NOMO-1 (cell line): ENCODE measurements around the gene TP63.

Experiments
- DNase-seq, 2 experiments: peaks; one replicate each; lab custom pipeline; 2025; ENCODE audit not compliant: unreplicated experiment in 2 of 2; lab: John Stamatoyannopoulos, UW

Gene TP63

DNA sequence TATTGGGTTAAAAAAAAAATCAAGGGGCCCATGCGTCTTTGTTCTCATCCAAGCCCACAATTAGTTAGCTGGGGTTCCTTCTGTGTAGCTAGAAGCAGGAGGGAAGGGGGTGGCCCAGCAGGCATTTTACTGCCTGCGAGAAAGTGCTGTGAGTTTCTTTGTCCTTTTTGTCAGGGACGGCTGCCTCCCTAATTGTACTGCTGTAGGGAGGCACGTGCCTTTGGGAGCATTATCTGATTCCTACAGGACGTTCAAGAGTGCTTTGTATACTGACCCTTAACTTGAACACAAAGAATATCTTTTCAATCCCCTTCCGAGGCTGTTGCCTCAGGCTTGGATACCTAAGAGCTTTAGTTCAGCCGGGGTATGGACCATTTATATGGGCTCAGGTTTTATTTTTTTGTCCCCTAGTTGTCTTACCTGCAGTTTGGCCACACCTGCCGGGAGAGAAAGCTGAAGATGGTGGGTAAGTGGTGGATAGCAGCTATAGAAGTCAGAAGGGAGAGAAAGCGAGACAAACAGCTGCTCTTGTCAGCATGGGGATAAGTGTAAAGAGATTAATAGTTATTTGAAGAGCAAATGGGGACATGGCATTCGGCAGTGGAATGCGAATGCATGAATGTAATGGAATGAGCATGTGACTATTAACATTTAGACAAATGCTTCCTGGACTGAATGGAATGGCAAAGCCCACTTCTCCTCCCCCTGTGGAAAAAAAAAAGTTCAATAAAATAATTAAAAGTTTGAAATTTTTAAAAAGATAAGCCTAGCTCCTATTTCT, 175.2 kb downstream of the TP63 start:
- no peak for DNase-seq

DNA sequence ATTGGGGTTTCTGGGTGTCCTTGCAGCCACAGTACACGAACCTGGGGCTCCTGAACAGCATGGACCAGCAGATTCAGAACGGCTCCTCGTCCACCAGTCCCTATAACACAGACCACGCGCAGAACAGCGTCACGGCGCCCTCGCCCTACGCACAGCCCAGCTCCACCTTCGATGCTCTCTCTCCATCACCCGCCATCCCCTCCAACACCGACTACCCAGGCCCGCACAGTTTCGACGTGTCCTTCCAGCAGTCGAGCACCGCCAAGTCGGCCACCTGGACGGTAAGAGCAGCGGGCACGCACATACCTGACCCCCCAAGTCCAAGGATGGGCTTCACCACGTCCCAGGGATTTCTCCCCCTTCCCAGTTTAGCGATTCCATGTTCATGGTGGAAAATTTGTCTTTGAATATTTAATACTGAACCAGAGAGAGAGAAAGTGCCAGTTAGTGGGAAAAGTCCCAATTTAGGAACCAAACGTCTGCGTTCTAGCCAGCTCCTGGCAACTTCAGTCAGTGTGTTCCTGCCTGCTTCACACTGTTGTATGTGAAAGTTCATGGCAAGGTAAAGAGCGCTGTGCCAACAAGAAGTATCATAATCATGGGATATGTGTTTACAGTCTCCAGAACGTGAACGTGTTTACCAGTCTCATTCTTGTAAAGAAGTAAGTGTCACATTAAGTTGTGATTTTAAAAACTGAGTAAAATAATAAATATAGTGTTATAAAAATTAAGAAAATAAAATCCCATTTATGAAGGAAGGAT, 177.2 kb downstream of the TP63 start:
- no peak for DNase-seq

DNA sequence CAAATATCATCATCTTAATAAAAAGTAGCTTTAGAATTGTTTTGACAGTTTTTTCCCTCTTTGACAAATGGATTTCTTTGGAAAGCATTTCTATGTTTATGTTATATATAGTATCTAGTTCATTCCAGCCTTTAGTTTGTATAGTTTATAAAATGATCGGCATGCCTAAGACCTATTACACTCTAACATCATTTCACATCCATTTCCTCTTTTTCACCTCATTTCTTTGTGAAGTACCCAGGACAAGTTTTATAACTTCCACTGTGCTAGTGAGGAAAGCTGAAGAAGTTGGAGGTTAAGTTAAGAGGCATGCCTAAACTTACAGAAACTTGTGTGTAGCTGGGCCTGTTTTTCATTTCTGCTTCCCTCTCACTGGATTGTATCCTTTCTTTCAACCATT, 178.4 kb downstream of the TP63 start:
- DNase-seq, result no peak

DNA sequence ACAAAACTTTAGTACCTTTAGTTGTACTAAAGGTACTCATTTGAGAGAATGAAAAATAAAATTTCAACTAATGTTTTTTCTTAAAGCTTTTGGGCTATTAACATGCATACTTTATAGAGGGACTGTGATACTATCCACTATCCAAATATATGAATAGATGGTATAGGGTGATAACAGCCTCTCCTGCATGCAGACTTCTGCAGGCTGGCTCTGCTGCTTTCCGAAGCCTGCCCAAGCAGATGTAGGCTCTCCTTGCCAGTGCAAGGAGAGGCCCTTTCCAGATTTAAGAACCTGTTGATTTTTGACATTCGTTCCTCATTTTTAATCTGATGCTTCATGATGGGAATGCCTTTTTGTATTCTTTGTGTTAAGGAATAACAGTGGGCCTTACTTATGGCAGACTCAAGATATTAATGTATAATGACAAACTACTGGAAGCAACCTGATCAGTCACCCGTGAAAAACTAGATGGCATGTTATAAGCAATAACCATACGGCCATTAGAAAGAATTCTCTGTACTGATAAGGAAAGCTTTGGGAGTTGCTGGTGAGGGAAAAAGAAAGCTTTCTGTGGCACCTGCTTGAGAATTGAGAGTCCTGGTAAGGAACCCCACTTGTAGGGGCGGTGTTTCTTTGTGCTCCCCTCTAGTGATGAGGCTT, 181.7 kb downstream of the TP63 start:
- no peak for DNase-seq

DNA sequence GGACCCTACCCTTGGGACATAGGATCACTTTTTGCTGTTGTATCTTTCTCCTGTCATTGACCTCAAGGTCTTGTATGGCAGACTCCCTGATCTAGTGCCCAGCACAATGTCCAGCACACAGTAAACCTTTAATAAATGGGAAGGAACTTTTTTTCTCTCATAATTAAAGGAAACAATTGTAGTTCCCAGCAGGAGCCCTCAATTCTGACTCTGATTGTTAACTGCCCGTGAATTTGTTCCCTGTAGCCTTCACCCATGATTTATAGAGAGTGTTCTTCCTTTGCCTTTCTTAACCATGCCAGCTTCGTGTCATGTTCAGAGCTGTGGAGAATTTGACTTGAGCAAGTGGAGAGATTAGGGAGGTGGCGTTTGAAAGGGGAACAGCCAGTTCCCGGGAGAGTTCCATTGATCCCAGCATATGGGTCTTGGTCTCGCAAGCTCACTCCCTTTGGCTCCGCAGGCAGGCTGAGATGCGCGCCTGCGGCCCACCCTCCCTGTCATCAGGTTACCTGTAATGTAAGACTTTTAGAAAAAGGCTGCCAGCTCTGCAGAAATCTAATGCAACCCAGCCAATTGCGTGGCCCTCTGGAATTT, 182.6 kb downstream of the TP63 start:
- no peak for DNase-seq

DNA sequence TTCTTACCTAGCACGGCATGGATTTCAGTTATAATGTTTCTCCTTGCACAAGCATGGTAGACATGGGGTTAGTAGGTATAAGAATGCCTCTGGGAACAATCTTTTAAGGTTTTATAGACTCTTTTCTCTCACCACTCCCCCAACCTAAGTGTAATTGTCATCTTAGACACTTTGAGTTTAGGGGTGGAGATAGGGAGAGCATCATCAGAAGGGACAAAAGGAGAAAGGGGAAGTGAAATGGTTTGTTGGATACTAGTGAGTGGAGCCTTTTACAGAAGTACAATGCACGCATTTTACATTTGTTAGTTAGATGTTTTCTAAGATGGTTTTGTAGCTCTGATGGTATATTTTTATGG, 189.2 kb downstream of the TP63 start:
- DNase-seq, result peak; percentile 38 to 79

DNA sequence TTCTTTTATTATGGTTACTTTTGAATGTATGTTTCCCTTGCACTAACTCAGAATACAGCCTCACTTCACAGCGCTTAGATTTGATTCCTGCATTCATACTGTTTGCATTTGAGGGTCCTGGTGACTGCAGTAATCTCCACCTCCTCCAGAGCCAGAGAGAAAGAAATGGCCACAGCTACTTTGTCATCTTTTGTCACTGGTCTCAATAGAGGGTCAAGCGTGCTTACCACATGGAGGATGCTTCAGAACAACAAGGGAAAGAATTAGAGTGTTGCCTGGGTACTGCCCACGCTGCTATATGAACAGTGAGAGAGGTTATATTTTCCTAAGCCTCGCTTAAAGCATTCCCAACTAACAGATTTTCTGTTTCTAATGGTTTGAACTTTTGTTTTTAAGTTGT, 190.1 kb downstream of the TP63 start:
- no peak for DNase-seq

DNA sequence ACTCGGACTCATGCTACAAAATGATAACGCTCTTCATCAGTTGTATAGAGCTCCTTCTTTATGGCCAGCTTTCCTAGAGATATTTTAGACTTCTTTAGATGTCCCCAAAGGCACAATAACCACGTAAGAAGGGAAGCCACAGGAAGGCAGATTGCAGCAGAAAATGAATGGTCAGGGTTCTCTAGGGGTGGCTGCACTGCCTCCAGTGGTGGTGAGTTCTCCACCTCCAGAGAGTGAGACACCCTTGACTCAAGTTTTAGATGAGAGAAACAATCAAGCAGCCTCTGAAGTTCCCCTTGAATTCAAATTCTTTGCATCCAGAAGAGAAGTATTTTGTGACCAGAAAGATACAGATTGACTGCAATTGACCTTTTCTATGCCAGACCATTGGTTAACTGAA, 191.5 kb downstream of the TP63 start:
- no peak for DNase-seq

DNA sequence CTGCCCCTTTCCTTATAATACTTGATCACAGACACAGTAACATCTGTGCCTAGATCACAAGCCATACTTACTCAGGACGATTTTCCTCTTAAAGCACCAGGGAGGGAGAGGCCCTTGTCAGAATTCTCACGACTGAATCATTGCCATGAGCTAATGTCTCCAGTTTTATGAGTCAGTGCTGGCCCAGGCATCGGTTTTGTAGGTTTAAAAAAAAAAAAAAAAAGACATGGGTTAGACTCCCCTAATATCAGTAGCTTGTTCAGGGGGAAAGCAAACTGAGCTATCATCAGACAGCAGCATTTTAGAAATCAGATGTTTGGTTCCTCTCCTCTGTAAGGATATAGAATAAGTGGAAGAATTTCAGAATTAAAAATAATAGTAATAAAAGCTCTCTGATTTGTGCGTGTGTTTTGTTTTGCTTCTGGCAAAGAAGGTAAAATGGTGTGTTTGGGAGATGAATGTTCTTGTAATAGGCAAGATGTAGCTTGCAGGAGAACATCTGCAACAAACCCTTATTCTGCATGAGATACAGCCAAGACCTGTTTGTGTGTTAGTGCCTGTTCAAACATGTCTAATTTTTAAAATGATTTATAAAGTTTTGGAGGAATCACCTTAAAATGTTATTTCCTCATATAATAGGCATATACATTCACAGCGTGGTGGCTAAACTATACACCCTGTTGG, 193.6 kb downstream of the TP63 start:
- DNase-seq, result no peak

DNA sequence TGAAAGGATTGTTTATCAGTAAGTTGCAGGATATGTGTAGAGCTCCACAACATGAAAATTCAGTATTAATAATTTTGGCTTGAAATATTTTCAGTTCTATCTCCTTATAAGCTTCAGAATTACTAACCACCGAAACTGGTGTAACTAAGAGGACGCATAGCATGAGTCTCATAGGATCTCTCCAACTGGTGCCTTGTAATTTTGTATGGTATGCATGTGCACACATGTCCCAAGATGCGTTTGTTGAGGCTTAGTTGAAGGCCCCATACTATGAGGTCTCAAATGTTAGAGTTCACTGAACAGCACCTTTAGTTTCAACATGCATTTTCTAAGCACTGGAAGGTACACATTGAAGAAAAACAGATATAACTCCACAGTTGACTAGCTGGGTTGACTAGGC, 195.4 kb downstream of the TP63 start:
- DNase-seq, result no peak

DNA sequence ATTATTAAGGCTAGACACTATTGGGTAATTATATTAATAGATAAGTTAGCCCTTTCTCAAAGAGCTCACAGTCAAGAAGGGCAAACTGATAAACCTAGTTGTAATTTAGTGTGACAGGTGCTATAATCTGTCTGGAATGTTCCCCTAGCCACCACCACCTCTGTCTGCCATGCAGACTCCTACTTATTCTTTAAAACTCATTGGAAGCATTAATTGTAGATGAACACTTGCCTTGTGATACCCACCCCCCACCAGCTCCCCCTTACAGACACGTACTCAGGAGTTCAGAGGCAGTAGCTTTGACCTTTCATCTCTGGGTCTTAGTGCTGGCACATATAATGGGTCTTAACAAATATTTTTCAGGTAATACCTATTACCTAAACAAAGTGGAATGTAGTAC, 195.9 kb downstream of the TP63 start:
- DNase-seq, result no peak

DNA sequence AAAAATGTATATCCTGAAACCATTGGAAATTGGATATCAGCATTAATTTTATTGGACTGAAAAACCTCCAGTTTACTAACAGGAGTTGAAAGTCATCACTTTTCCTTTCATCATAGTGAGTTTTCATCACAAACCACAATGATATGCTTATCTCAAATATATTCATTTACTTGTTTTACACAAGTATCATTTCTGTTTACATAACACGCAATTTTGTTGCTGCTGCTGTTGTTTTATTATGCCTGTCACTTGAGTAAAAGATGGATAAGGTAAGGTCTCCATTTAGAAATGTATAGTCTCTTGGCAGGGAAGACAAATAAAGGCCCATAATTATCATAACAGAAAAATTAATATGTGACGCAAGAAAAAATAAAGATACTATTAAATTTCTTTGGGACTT, 199.2 kb downstream of the TP63 start:
- no peak for DNase-seq

DNA sequence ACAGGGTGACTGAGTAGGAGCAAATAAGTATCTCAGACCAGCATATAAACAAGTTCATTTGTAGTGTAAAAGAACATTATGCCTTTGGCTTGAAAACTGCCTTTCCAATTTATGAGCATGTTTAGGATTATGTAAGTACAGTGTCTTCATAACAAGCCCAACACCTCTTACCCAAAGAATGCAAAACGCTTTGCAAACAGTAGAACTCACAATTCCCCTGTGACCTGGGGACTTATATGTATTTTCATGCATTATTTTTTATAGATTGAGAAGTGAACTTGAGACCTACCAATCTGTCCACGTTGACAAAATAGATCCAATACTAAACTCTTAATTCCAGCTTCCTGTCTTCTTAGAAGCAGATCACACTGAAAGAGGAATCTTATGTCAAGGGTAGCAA, 202.1 kb downstream of the TP63 start:
- DNase-seq, result no peak

DNA sequence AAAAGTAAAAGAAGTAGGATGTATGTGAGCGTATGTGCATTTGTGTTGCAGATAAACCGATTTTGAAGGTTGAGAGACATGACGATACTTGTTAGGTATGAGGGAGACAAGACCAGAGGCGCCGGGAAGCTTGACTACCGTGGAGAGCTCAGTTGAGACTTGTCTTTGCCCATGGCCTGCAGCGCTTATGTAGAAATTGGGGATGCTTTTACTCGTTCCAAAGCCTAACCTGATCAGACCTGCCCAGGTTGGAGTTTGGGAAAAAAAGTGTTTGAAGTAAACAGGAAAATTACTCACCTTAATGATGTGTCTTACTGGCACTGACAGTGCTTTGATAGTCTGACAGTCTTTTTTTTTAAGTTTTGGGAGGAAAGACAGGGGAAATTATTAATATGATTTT, 202.8 kb downstream of the TP63 start:
- no peak for DNase-seq

DNA sequence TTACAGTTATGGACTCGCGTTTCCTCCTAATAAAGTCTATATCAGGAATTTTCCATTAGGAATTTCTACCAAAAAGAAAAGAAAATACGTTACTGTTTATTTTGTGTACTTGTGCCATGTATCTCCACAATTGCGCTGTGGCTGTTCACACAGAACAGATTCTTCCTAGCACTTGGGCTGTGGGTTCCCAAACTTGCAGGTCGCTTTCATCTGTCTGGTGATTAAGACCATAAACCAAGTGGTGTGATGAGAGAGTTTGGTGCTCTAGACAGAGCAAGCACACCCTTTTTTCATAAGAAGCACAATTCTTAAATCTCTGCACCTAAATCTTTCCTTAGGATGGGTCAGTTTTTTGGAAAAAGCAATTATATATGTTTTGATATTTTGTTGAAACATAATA, 203.3 kb downstream of the TP63 start:
- no peak for DNase-seq

DNA sequence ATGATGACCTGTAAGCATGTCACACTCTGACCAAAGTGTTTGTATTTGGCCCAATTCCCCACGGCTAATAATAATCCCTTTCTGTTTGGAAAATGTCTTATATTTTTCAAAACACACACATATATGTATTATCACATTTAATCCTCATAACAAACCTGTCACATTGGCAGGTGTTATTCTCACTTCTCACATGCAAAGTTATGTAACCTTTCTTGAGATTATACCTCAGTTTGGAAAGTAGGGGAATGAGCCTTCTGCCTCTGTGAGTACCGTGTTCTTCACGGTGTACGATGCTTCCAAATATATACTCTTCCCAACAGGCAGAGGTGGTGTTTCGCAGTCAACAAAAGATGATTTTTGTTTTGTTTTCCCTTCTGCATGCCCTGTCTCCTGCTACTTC, 205.6 kb downstream of the TP63 start:
- DNase-seq, result no peak

DNA sequence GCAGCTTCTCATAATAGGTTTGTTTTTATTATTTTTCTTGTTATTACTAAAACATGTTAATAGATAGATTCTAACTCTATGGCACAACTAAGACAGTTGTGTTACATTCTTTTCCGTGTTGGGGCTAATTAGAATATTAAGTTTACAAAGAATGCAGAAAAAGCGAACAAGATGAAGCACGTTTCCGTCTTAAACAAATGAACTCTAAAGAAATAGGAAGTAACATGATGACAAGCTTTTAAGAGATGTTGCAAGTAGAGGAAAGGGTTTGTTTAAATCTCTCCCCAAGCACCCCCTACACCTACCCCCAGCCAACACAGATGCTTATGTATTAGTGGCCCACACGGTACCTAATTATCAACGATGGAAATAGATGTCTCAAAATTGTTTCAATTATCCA, 207.1 kb downstream of the TP63 start:
- DNase-seq, result peak; percentile 69 to 89

DNA sequence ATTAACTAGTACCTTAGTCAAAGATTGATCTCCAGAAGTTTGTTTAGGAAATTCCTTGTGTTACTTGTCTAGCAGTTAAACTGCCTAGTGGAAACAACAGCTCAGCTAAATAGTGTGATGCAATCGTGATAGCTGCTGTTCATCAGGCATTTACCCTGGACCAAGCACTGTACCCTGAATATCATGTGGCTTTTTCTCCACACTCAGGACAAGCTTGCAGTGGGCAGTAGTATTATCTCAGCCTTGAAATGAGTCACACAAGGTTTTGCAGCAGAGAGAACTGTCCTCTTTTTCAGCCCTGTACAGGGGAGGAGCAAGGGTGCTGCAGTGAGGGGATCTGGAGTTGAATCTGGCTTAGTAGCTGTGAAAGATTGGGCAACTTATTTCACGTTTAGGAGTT, 208.4 kb downstream of the TP63 start:
- peak; percentile 70 to 78 for DNase-seq

DNA sequence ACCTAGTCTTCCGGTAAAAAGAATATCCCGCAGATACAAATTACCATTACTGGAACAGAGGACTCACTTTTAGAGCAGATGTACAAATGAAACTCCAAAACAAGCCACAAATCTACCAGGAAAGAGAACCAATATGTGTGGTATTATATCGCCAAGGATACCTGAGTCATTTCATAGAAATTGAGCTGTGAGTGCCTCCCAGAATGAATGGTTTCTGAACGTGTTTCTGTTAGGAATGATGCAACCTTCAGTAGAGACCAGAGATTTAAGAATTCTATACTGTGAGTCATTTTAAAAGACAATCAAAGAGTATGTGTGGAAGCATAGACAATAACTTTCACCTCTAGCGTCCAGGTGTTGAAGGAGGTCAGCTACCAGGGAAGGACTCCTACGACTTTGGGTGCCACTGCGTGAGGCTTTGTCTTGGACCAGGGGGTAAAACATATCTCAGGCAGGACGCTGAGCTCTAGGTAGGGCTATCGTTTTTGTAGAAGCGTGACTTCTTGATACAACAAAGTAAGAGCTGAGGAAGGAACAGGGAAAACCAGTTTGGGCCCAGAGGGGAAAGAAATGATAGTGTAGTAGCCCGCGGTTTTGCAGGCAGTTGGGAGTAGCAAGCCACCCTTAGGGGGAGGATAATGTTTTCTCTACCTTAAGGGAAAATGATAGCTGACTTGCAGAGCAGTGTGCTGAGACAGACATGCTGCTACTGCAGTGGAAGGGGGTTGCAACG, 210.4 kb downstream of the TP63 start:
- no peak for DNase-seq
